GM12874 (cell line): ENCODE results near the gene COL6A3.
A peak's percentile ranks its signal among the peaks of the same experiment; 100 is the strongest.

Experiments
- CTCF ChIP-seq: IDR thresholded peaks from 2 replicates; pipeline ENCODE4 v1.5.1; 2011; ENCODE audit warnings: low read depth, mild to moderate bottlenecking, control low read depth, low read length, moderate library complexity; ENCODE audit not compliant: insufficient read depth

The COL6A3 gene

GRCh38 chr2:237423891-237424290 is 9.9 kb upstream of the COL6A3 start:
- TF ChIP-seq CTCF: no peak

- TF ChIP-seq CTCF: no peak
These were observed 8.3 kb upstream of the COL6A3 start for GRCh38 chr2:237422309-237422708.

- TF ChIP-seq CTCF: peak; percentile 85
These were observed 7.7 kb upstream of the COL6A3 start for GRCh38 chr2:237421542-237422116.

GRCh38 chr2:237418300-237418699 is 4.3 kb upstream of the COL6A3 start:
- TF ChIP-seq CTCF: no peak

- TF ChIP-seq CTCF: no peak
These were observed 782 bp downstream of the COL6A3 start for GRCh38 chr2:237412988-237413776.

GRCh38 chr2:237412646-237412987 is 1.3 kb downstream of the COL6A3 start:
- no peak for TF ChIP-seq CTCF

GRCh38 chr2:237411683-237412423 is 2.1 kb downstream of the COL6A3 start:
- TF ChIP-seq CTCF: no peak
